HEK293T (cell line): ENCODE measurements around the gene CRTAP.

Experiments
- CTCF ChIA-PET: fragments of 350-600 bp; formaldehyde crosslinking; extraction: SDS; loops from one replicate; lab custom pipeline; 2021; ENCODE audit warnings: antibody characterized with exemption, inconsistent platforms; lab: Yijun Ruan, JAX
- POLR2A ChIA-PET: fragments of 350-600 bp; formaldehyde crosslinking; extraction: SDS; loops from one replicate; lab custom pipeline; 2020; ENCODE audit warnings: antibody characterized with exemption, inconsistent platforms; lab: Yijun Ruan, JAX
- DNase-seq: peaks from one replicate; pipeline ENCODE4 v3.0.0; 2012; ENCODE audit warnings: mixed read lengths; ENCODE audit errors: extremely low spot score
- ARNT ChIP-seq: fragments of 450-650 bp; IDR thresholded peaks from 2 replicates; pipeline ENCODE4 v1.6.1; 2017; ENCODE audit warnings: mild to moderate bottlenecking
- BHLHE40 ChIP-seq: fragments of 450-650 bp; IDR thresholded peaks from 2 replicates; pipeline ENCODE4 v1.6.1; 2016; ENCODE audit warnings: mild to moderate bottlenecking, moderate library complexity, borderline replicate concordance
- CTBP1 ChIP-seq: fragments of 450-650 bp; IDR thresholded peaks from 2 replicates; pipeline ENCODE4 v1.6.1; 2016; ENCODE audit warnings: borderline replicate concordance
- ELF4 ChIP-seq: fragments of 450-650 bp; IDR thresholded peaks from 2 replicates; pipeline ENCODE4 v1.6.1; 2017; ENCODE audit warnings: antibody characterized with exemption
- FOXA1 ChIP-seq: fragments of 450-650 bp; IDR thresholded peaks from 2 replicates; pipeline ENCODE4 v1.6.1; 2016; ENCODE audit warnings: mild to moderate bottlenecking
- FOXK2 ChIP-seq: fragments of 450-650 bp; IDR thresholded peaks from 2 replicates; pipeline ENCODE4 v1.6.1; 2016; ENCODE audit warnings: mild to moderate bottlenecking
- FOXM1 ChIP-seq: fragments of 450-650 bp; IDR thresholded peaks from 2 replicates; pipeline ENCODE4 v1.6.1; 2017; ENCODE audit warnings: mild to moderate bottlenecking, borderline replicate concordance
- HDGF ChIP-seq: fragments of 450-650 bp; IDR thresholded peaks from 2 replicates; pipeline ENCODE4 v1.6.1; 2017; ENCODE audit warnings: antibody characterized with exemption, borderline replicate concordance
- L3MBTL2 ChIP-seq: fragments of 450-650 bp; conservative IDR thresholded peaks from 2 replicates; pipeline ENCODE4 v1.6.1; 2016; ENCODE audit warnings: mild to moderate bottlenecking
- LEF1 ChIP-seq: fragments of 450-650 bp; IDR thresholded peaks from 2 replicates; pipeline ENCODE4 v1.6.1; 2017; ENCODE audit warnings: mild to moderate bottlenecking, borderline replicate concordance
- NFRKB ChIP-seq: fragments of 450-650 bp; IDR thresholded peaks from 2 replicates; pipeline ENCODE4 v1.6.1; 2016; ENCODE audit warnings: mild to moderate bottlenecking, moderate library complexity
- PKNOX1 ChIP-seq: fragments of 450-650 bp; IDR thresholded peaks from 2 replicates; pipeline ENCODE4 v1.6.1; 2016
- SP1 ChIP-seq: fragments of 450-650 bp; IDR thresholded peaks from 2 replicates; pipeline ENCODE4 v1.6.1; 2017
- SUZ12 ChIP-seq: fragments of 450-650 bp; IDR thresholded peaks from 2 replicates; pipeline ENCODE4 v1.6.1; 2016; ENCODE audit warnings: mild to moderate bottlenecking
- TARDBP ChIP-seq: fragments of 450-650 bp; IDR thresholded peaks from 2 replicates; pipeline ENCODE4 v1.6.1; 2016
- ZNF384 ChIP-seq: fragments of 450-650 bp; IDR thresholded peaks from 2 replicates; pipeline ENCODE4 v1.6.1; 2016

CRTAP gene

GRCh38 chr3:33144433-33144832, 30.6 kb downstream of the CRTAP start:
- ChIA-PET POLR2A (no interaction called here), CTCF (interaction anchor here (0.6 to 2.1 kb wide), 7 partner anchors 9 to 228 kb away, joined by 3 to 7 read pairs (median 4); no protein-coding TSS in a partner anchor)
- DNase-seq = peak; percentile 71
- TF ChIP-seq BHLHE40 (no peak), ARNT (no peak), FOXK2 (no peak), CTBP1 (no peak), L3MBTL2 (no peak)

GRCh38 chr3:33145221-33145900, 31.5 kb downstream of the CRTAP start:
- no peak for TF ChIP-seq L3MBTL2
- TF ChIP-seq FOXM1 = no peak
- TF ChIP-seq CTBP1 = no peak
- no peak for TF ChIP-seq LEF1
- no peak for TF ChIP-seq FOXA1
- no peak for TF ChIP-seq NFRKB
- TF ChIP-seq PKNOX1 = no peak
- TF ChIP-seq ELF4 = no peak
- no peak for TF ChIP-seq SUZ12
- TF ChIP-seq ZNF384 = no peak
- no peak for TF ChIP-seq HDGF
- CTCF ChIA-PET = interaction anchor here (0.9 to 3.0 kb wide), 5 partner anchors 10 to 228 kb away, joined by 3 to 10 read pairs (median 4); no protein-coding TSS in a partner anchor
- POLR2A ChIA-PET = no interaction called here
- peak; percentile 5 for DNase-seq

GRCh38 chr3:33145901-33146580, 32.2 kb downstream of the CRTAP start:
- CTCF ChIA-PET = interaction anchor here (1.0 to 3.0 kb wide), 2 partner anchors 14 to 227 kb away, joined by 3 to 10 read pairs; no protein-coding TSS in a partner anchor
- peak; percentile 10 for DNase-seq
- POLR2A ChIA-PET = no interaction called here
- no peak for TF ChIP-seq TARDBP
- TF ChIP-seq LEF1 = no peak
- no peak for TF ChIP-seq L3MBTL2
- no peak for TF ChIP-seq BHLHE40
- no peak for TF ChIP-seq FOXA1
- TF ChIP-seq ELF4 = no peak
- TF ChIP-seq CTBP1 = no peak
- no peak for TF ChIP-seq FOXM1
- TF ChIP-seq SP1 = no peak
- no peak for TF ChIP-seq NFRKB

- CTCF ChIA-PET = interaction anchor here (0.6 to 3.0 kb wide), 3 partner anchors 15 to 226 kb away, joined by 4 to 10 read pairs (median 4); no protein-coding TSS in a partner anchor
- DNase-seq = no peak
- POLR2A ChIA-PET = no interaction called here
- TF ChIP-seq ARNT = no peak
- no peak for TF ChIP-seq SUZ12
- TF ChIP-seq LEF1 = no peak
- no peak for TF ChIP-seq FOXK2
- no peak for TF ChIP-seq SP1
- no peak for TF ChIP-seq FOXM1
- TF ChIP-seq PKNOX1 = no peak; the same call in 1 of the 2 replicates
- peak; percentile 86 for TF ChIP-seq ZNF384
- no peak for TF ChIP-seq NFRKB
- TF ChIP-seq CTBP1 = 0 out of 2 replicates have a peak, but pooled peaks have one; percentile 27
Observed at GRCh38 chr3:33146791-33147445, 33.1 kb downstream of the CRTAP start.

GRCh38 chr3:33149342-33149741, 35.5 kb downstream of the CRTAP start:
- POLR2A ChIA-PET = no interaction called here
- CTCF ChIA-PET = no interaction called here
- TF ChIP-seq PKNOX1 (no peak), L3MBTL2 (no peak), SP1 (no peak), HDGF (no peak), FOXK2 (no peak), ZNF384 (no peak), CTBP1 (no peak), BHLHE40 (no peak)
- DNase-seq = no peak
